B cell (primary cell): ENCODE data around the gene FRMD4B. TPM values are rescaled to one million over a fixed set of nuclear protein-coding genes. Genes with fewer than 3 reads are reported as not detected.

ENCODE experiments used
- ATAC-seq: fragments of 200-7000 bp; cut with Tn5 transposase; one replicate; pipeline ENCODE4 v1.10.0; 2021; ENCODE audit warnings: low read depth, mild to moderate bottlenecking, moderate number of reproducible peaks, moderate library complexity
- CTCF ChIA-PET: fragments of 350-600 bp; sonication (Branson Sonifier 250); formaldehyde crosslinking; loops from one replicate; lab custom pipeline; 2021; ENCODE audit warnings: antibody characterized with exemption, inconsistent platforms; lab: Charles Lee
- POLR2A ChIA-PET: fragments of 350-600 bp; sonication (Branson Sonifier 250); formaldehyde crosslinking; loops from one replicate; lab custom pipeline; 2021; ENCODE audit warnings: antibody characterized with exemption; lab: Charles Lee
- DNase-seq: peaks from one replicate; pipeline ENCODE4 v3.0.0; 2013
- H2AFZ ChIP-seq: 2 replicates; pipeline ENCODE4 v1.6.1; 2012; ENCODE audit warnings: mild to moderate bottlenecking, low read depth, low read length; ENCODE audit not compliant: insufficient read depth, poor library complexity, severe bottlenecking
- H3K27ac ChIP-seq, 2 donors: 1 replicate in 1 of 2; 2 replicates in 1 of 2; pipeline ENCODE4 v1.5.1; 2012 to 2013; ENCODE audit warnings: low read length in 2 of 2, mild to moderate bottlenecking in 2 of 2, moderate library complexity in 1 of 2
- H3K27me3 ChIP-seq, 4 experiments: fragments of 200-600 bp in 1 of 4; sonication (generic) in 1 of 4; replicated peaks in 1 of 4; 1 replicate in 2 of 4; 2 replicates in 2 of 4; pipeline versions ENCODE4 v1.6.1 to v1.7.0; 2013 to 2016; ENCODE audit warnings: low read length in 3 of 4, mild to moderate bottlenecking in 2 of 4, mixed read lengths in 1 of 4, moderate library complexity in 1 of 4; ENCODE audit not compliant: insufficient read depth in 4 of 4, control insufficient read depth in 3 of 4; ENCODE audit errors: control extremely low read depth in 1 of 4
- H3K36me3 ChIP-seq, 2 experiments: replicated peaks in 1 of 2; 1 replicate in 1 of 2; 2 replicates in 1 of 2; pipeline versions ENCODE4 v1.6.1 to v1.7.1; 2013; ENCODE audit warnings: low read length in 1 of 2; ENCODE audit not compliant: insufficient read depth in 2 of 2, control insufficient read depth in 1 of 2; ENCODE audit errors: control extremely low read depth in 1 of 2, extremely low read depth in 1 of 2
- H3K4me1 ChIP-seq, 2 donors: fragments of 200-600 bp in 1 of 2; sonication (generic) in 1 of 2; 1 replicate in 1 of 2; 2 replicates in 1 of 2; pipeline versions ENCODE4 v1.5.1 to v1.6.1; 2013 to 2017; ENCODE audit warnings: low read length in 2 of 2; ENCODE audit not compliant: control insufficient read depth in 2 of 2, insufficient read depth in 2 of 2
- H3K4me2 ChIP-seq: replicated peaks from 2 replicates; pipeline ENCODE3; 2012; ENCODE audit warnings: mild to moderate bottlenecking, low read depth, low read length; ENCODE audit not compliant: poor library complexity, severe bottlenecking
- H3K4me3 ChIP-seq, 5 experiments: fragments of 200-600 bp in 1 of 5; sonication (generic) in 1 of 5; 1 replicate in 3 of 5; 2 replicates in 2 of 5; pipeline versions ENCODE4 v1.5.1 to v1.7.0; 2011 to 2016; ENCODE audit warnings: low read length in 4 of 5, mild to moderate bottlenecking in 4 of 5, low read depth in 2 of 5, control low read depth in 1 of 5, moderate library complexity in 1 of 5; ENCODE audit not compliant: insufficient read depth in 1 of 5; ENCODE audit errors: control extremely low read depth in 1 of 5, extremely low read depth in 1 of 5
- H3K79me2 ChIP-seq: fragments of 200-600 bp; sonication (generic); one replicate; pipeline ENCODE4 v1.6.0; 2016; ENCODE audit warnings: low read length; ENCODE audit not compliant: control insufficient read depth, insufficient read depth
- H3K9ac ChIP-seq: fragments of 200-600 bp; sonication (generic); 2 replicates; pipeline ENCODE4 v1.6.1; 2017; ENCODE audit warnings: mild to moderate bottlenecking, low read length, moderate library complexity
- H3K9me3 ChIP-seq, 3 donors: one replicate each; pipeline versions ENCODE4 v1.6.1 to v1.7.1; 2013; ENCODE audit warnings: low read length in 2 of 3; ENCODE audit not compliant: control insufficient read depth in 2 of 3, insufficient read depth in 1 of 3; ENCODE audit errors: control extremely low read depth in 1 of 3
- H4K20me1 ChIP-seq: 2 replicates; pipeline ENCODE4 v1.6.0; 2012; ENCODE audit warnings: mild to moderate bottlenecking, low read length; ENCODE audit not compliant: insufficient read depth, control insufficient read depth, poor library complexity, severe bottlenecking
- H3K27ac Mint-ChIP-seq: one replicate; pipeline ENCODE4 v1.8.0; 2021; ENCODE audit warnings: mixed read lengths
- H3K27me3 Mint-ChIP-seq: one replicate; pipeline ENCODE4 v1.8.0; 2021; ENCODE audit warnings: mixed read lengths
- H3K4me1 Mint-ChIP-seq: one replicate; pipeline ENCODE4 v1.8.0; 2021; ENCODE audit warnings: mixed read lengths
- H3K4me3 Mint-ChIP-seq: one replicate; pipeline ENCODE4 v1.8.0; 2021; ENCODE audit warnings: mixed read lengths
- H3K9me3 Mint-ChIP-seq: one replicate; pipeline ENCODE4 v1.8.0; 2022; ENCODE audit warnings: mixed read lengths; ENCODE audit not compliant: insufficient read depth
- CTCF ChIP-seq: fragments of 200-600 bp; IDR thresholded peaks from one replicate; pipeline ENCODE4 v1.8.0; 2022; ENCODE audit warnings: antibody characterized with exemption, mild to moderate bottlenecking
- EZH2 ChIP-seq: IDR thresholded peaks from 2 replicates; pipeline ENCODE4 v1.6.1; 2012; ENCODE audit warnings: borderline replicate concordance, low read depth, mild to moderate bottlenecking, moderate library complexity, low read length; ENCODE audit not compliant: insufficient read depth, poor library complexity, severe bottlenecking
- WGBS: methylation state at CpG from one replicate; pipeline ENCODE4 v1.1.5; 2013; ENCODE audit warnings: missing lambda C conversion rate; ENCODE audit not compliant: insufficient coverage; 5-methylcytosine and 5-hydroxymethylcytosine counted together
- intact Hi-C: fragments of 100-400 bp; cut with micrococcal nuclease; formaldehyde crosslinking; loops from one replicate; pipeline ENCODE4 v1.10.0; 2022
- polyA plus RNA-seq: library from polyadenylated mRNA; depleted of rRNA; stranded (reverse); fragments of >200 nt; gene quantifications from 2 replicates; pipeline ENCODE4 v1.2.3, GENCODE V29; 2012
- total RNA-seq, 2 donors: library from RNA; stranded (reverse); fragments of 120-200 nt in 1 of 2; gene quantifications; 1 replicate in 1 of 2; 2 replicates in 1 of 2; pipeline versions ENCODE4 v1.2.3 to v1.2.4, GENCODE V29; 2013 to 2022

FRMD4B gene
- total and polyA plus RNA-seq, 2 donors (not counting 1 experiment from before 2014, with no cell fraction given) = 0.06 to 0.20 TPM

- TF ChIP-seq CTCF = peak; percentile 62
- TF ChIP-seq EZH2 = no peak
- no peak overlapping the region for H2AFZ ChIP-seq
- ChIA-PET POLR2A (no interaction called here), CTCF (interaction anchor here (1.1 to 2.3 kb wide), 3 partner anchors 10 to 264 kb away, joined by 3 to 6 read pairs (median 6); no protein-coding TSS in a partner anchor)
- H4K20me1 ChIP-seq = no peaks in the 10 kb centered on the region
- no peak overlapping the region for H3K9ac ChIP-seq
- H3K36me3 ChIP-seq = no peaks in the 10 kb centered on the region
- no peak overlapping the region for H3K4me2 ChIP-seq
- H3K4me1 ChIP-seq = no peaks in the 10 kb centered on the region
- no peak overlapping the region for H3K27ac ChIP-seq
- DNase-seq (peak; percentile 26), ATAC-seq (no peak)
- 38% methylated on average over 4 of the region's 4 CpGs for WGBS
- no peaks in the 10 kb centered on the region for H3K9me3 ChIP-seq
- Mint-ChIP-seq H3K27ac (no peak overlapping the region), H3K4me3 (no peak overlapping the region), H3K4me1 (no peaks in the 10 kb centered on the region), H3K9me3 (no peaks in the 10 kb centered on the region), H3K27me3 (no peaks in the 10 kb centered on the region)
- no peaks in the 10 kb centered on the region for H3K79me2 ChIP-seq
- intact Hi-C loops = no loop called here
- no peaks in the 10 kb centered on the region for H3K27me3 ChIP-seq
- H3K4me3 ChIP-seq = no peak overlapping the region
Observed at GRCh38 chr3:69425249-69425648, 39.4 kb upstream of the FRMD4B start.

- WGBS = 100% methylated on average over 1 of the region's 3 CpGs
- no peaks in the 10 kb centered on the region for H3K36me3 ChIP-seq
- H3K9me3 ChIP-seq = no peaks in the 10 kb centered on the region
- DNase-seq (no peak), ATAC-seq (no peak)
- H3K4me1 Mint-ChIP-seq = no peaks in the 10 kb centered on the region
- intact Hi-C loops = no loop called here
- no peaks in the 10 kb centered on the region for H3K27me3 Mint-ChIP-seq
- H3K27ac ChIP-seq = no peak overlapping the region
- no peak for TF ChIP-seq CTCF
- no peak for TF ChIP-seq EZH2
- no peak overlapping the region for H3K9ac ChIP-seq
- no peak overlapping the region for H3K4me3 Mint-ChIP-seq
- no peak overlapping the region for H3K27ac Mint-ChIP-seq
- no peaks in the 10 kb centered on the region for H4K20me1 ChIP-seq
- POLR2A ChIA-PET = no interaction called here
- no peaks in the 10 kb centered on the region for H3K27me3 ChIP-seq
- H2AFZ ChIP-seq = no peak overlapping the region
- no peaks in the 10 kb centered on the region for H3K79me2 ChIP-seq
- no peak overlapping the region for H3K4me3 ChIP-seq
- no peak overlapping the region for H3K4me2 ChIP-seq
- no peaks in the 10 kb centered on the region for H3K4me1 ChIP-seq
- H3K9me3 Mint-ChIP-seq = no peaks in the 10 kb centered on the region
- CTCF ChIA-PET = interaction anchor here (1.1 to 2.3 kb wide), 3 partner anchors 102 to 262 kb away, joined by 3 to 6 read pairs (median 4); no protein-coding TSS in a partner anchor
Observed at GRCh38 chr3:69423463-69424155, 37.7 kb upstream of the FRMD4B start.
